Choroid plexus epithelial cell (primary cell): ENCODE data around the gene GTF3A.

Experiments
- DNase-seq: peaks from one replicate; pipeline ENCODE4 v3.0.0-alpha.2; 2010; ENCODE audit warnings: low read depth
- H3K4me3 ChIP-seq: 2 replicates; pipeline ENCODE4 v1.5.1; 2011; ENCODE audit warnings: low read depth, mild to moderate bottlenecking, control low read depth, low read length, moderate library complexity
- CTCF ChIP-seq: conservative IDR thresholded peaks from 2 replicates; pipeline ENCODE4 v1.5.1; 2011; ENCODE audit warnings: low read depth, mild to moderate bottlenecking, control low read depth, inconsistent platforms, low read length, moderate library complexity

The GTF3A gene

GRCh38 chr13:27432180-27432579, 7.8 kb downstream of the GTF3A start:
- no peak overlapping the region for H3K4me3 ChIP-seq
- TF ChIP-seq CTCF = no peak
- no peak for DNase-seq

DNA sequence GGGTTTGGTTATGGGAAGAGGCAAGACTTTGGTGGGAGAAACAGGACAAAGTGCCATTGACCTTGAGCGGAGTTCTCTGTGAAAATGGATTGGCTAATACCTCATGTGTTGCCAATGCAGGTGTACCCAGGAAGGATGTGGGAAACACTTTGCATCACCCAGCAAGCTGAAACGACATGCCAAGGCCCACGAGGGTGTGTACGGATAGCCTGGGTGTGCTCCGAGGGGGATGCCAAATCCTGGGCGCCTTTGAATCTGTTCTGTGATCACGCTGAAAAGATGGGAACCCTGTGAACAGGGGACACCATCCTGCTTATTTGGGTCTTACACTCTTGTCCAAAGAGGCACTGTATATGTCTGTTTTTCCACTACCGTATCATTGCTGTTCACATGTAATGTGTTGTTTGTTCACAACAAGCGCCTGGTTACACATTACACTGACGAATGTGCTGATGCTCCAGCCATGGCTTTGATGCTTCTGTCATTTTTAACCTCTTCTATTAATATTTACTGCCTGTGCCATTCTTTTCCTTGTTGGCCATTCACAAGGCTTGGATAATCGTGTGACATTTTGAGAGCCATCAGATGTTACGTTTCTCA, 8.3 kb downstream of the GTF3A start:
- TF ChIP-seq CTCF = no peak
- H3K4me3 ChIP-seq = no peak overlapping the region
- DNase-seq = no peak

- H3K4me3 ChIP-seq = no peak overlapping the region
- no peak for TF ChIP-seq CTCF
- no peak for DNase-seq
Measured at GRCh38 chr13:27437126-27437525, 12.7 kb downstream of the GTF3A start.

DNA sequence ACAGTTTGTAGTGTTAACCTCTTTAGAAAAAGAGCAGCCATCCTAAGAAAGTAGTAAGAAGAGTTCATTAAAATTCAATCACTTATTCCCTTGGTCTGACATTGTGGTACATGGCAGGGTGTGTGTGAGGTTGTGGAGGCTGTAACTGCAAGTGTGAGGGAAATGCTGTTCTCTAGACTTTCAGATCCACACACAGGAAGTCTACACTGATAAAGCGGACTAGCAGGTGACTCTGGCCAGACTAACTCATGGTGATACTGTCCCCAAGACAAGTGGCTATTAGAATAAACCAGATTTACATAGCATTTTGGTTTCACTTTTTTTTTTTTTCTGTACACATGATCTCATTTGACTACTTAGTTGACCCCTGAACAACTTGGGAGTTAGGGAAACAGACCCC, 16.0 kb downstream of the GTF3A start:
- no peak overlapping the region for H3K4me3 ChIP-seq
- no peak for TF ChIP-seq CTCF
- DNase-seq = no peak

GRCh38 chr13:27442071-27442647, 17.7 kb downstream of the GTF3A start:
- no peak for DNase-seq

GRCh38 chr13:27442797-27443196, 18.4 kb downstream of the GTF3A start:
- no peak for TF ChIP-seq CTCF
- no peak for DNase-seq
- H3K4me3 ChIP-seq = no peak overlapping the region

More at GRCh38 chr13:27442071-27442647, 17.7 kb downstream of the GTF3A start:
- TF ChIP-seq CTCF = no peak
- H3K4me3 ChIP-seq = no peak overlapping the region

DNA sequence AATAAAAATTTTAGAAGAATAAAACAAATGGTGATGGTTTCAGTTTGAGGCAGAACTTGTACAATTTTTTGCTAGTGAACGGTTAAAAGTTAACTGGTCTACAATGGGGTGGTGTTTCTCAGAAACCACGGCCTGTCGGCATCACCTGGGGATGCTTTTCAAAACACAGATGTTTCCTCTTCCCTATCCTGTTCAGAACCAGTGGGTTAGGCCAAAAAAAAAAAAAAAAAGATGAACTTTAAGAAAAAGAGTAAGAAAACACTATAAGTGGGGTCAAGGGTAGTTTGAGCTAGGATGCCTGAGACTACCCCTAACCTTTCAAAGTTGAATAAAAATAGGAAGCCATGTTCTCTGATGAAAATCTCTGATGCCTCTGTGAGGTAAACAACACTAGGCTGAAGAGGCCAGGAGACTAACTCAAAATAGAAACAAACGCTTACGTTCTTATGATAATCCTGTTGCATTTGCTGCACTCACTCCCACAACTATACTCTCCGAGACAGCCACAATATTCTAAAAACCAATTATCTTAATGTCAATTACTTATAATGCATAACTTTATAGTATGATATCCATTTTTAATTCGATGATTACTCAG, 22.7 kb downstream of the GTF3A start:
- no peak for DNase-seq
- TF ChIP-seq CTCF = no peak
- H3K4me3 ChIP-seq = no peak overlapping the region
